ENCODE measurements around the gene ZFP64.

GRCh38 chr20:52196845-52197244, 5.3 kb upstream of the ZFP64 start:
- TF ChIP-seq LEF1 (IDR thresholded peaks at IDR 0.05; ENCODE audit: borderline replicate concordance) (no peak), ELF4 (IDR thresholded peaks at IDR 0.05) (no peak), ARNT (IDR thresholded peaks at IDR 0.05) (no peak), FOXA1 (IDR thresholded peaks at IDR 0.05) (no peak), HDGF (IDR thresholded peaks at IDR 0.05; ENCODE audit: borderline replicate concordance) (no peak), FOXK2 (IDR thresholded peaks at IDR 0.05) (no peak)
